ENCODE data around the gene SPATA17. TPM values are rescaled to one million over a fixed set of nuclear protein-coding genes. Genes with fewer than 3 reads are reported as not detected.

Gene SPATA17
- polyA plus RNA-seq, 1 of the 3 experiments (the other 2 are of a cell fraction), result 1.2 TPM

GRCh38 chr1:217770918-217771317 is 139.8 kb downstream of the SPATA17 start:
- Histone ChIP-seq H3K4me2 (no peak overlapping the region), H3K4me3 (ENCODE audit: low read depth in 2 of 2, low read length in 1 of 2) (no peak overlapping the region), H3K79me2 (ENCODE audit: insufficient read depth) (no peaks in the 10 kb centered on the region), H3F3A (replicated peaks; ENCODE audit: insufficient read depth) (no peaks in the 10 kb centered on the region), H3K36me3 (replicated peaks in 1 of 2; ENCODE audit: control insufficient read depth in 1 of 2, insufficient read depth in 2 of 2, low read length in 1 of 2) (no peaks in the 10 kb centered on the region), H2AFZ (ENCODE audit: low read depth) (no peak overlapping the region), H3K9me3 (no peaks in the 10 kb centered on the region), H3K9ac (no peak overlapping the region), H3K27me3 (ENCODE audit: insufficient read depth) (no peaks in the 10 kb centered on the region), H3K9me2 (no peaks in the 10 kb centered on the region), H4K20me1 (ENCODE audit: insufficient read depth) (no peaks in the 10 kb centered on the region), H3K4me1 (ENCODE audit: control insufficient read depth in 1 of 2, insufficient read depth in 2 of 2, low read depth in 1 of 2, low read length in 1 of 2) (no peaks in the 10 kb centered on the region; a peak in 1 of 4 replicates), H3K27ac (ENCODE audit: low read depth in 2 of 2, low read length in 1 of 2) (no peak overlapping the region)
- TF ChIP-seq POLR2AphosphoS5 (IDR thresholded peaks at IDR 0.05; ENCODE audit: low read depth, low read length), result no peak
- 67% methylated on average over 3 of the region's 3 CpGs for WGBS (ENCODE audit: low lambda C conversion rate)
- POLR2A ChIA-PET, result no interaction called here
- CTCF ChIA-PET, result no interaction called here
- no peak for DNase-seq

- Histone ChIP-seq H3K9me3 (no peaks in the 10 kb centered on the region), H3F3A (replicated peaks; ENCODE audit: insufficient read depth) (no peaks in the 10 kb centered on the region), H3K9me2 (no peaks in the 10 kb centered on the region), H2AFZ (ENCODE audit: low read depth) (no peak overlapping the region), H3K36me3 (replicated peaks in 1 of 2; ENCODE audit: control insufficient read depth in 1 of 2, insufficient read depth in 2 of 2, low read length in 1 of 2) (no peaks in the 10 kb centered on the region), H3K27me3 (ENCODE audit: insufficient read depth) (no peaks in the 10 kb centered on the region), H3K4me2 (no peak overlapping the region), H3K9ac (no peak overlapping the region), H3K4me1 (ENCODE audit: control insufficient read depth in 1 of 2, insufficient read depth in 2 of 2, low read depth in 1 of 2, low read length in 1 of 2) (no peaks in the 10 kb centered on the region; a peak in 1 of 4 replicates), H4K20me1 (ENCODE audit: insufficient read depth) (no peaks in the 10 kb centered on the region), H3K4me3 (ENCODE audit: low read depth in 2 of 2, low read length in 1 of 2) (no peak overlapping the region), H3K27ac (ENCODE audit: low read depth in 2 of 2, low read length in 1 of 2) (no peak overlapping the region), H3K79me2 (ENCODE audit: insufficient read depth) (no peaks in the 10 kb centered on the region)
- CTCF ChIA-PET, result no interaction called here
- no peak for TF ChIP-seq IRF3 (IDR thresholded peaks at IDR 0.05; ENCODE audit: low read depth, low read length)
- no peak for TF ChIP-seq POLR2AphosphoS5 (IDR thresholded peaks at IDR 0.05; ENCODE audit: low read depth, low read length)
- no peak for TF ChIP-seq ZBTB33 (IDR thresholded peaks at IDR 0.05; ENCODE audit: borderline replicate concordance, low read depth)
- no peak for TF ChIP-seq TCF12 (IDR thresholded peaks at IDR 0.05)
- no peak for TF ChIP-seq RXRA (IDR thresholded peaks at IDR 0.05; ENCODE audit: borderline replicate concordance, low read depth)
- no peak for TF ChIP-seq USF1 (IDR thresholded peaks at IDR 0.05; ENCODE audit: borderline replicate concordance, low read depth)
- no peak for TF ChIP-seq GABPA (IDR thresholded peaks at IDR 0.05; ENCODE audit: low read depth)
- TF ChIP-seq CTCF (IDR thresholded peaks at IDR 0.05), result no peak
- TF ChIP-seq NRF1 (IDR thresholded peaks at IDR 0.05; ENCODE audit: low read depth, low read length), result no peak
- TF ChIP-seq EZH2phosphoT487 (IDR thresholded peaks at IDR 0.05; ENCODE audit: borderline replicate concordance, low read depth), result no peak
- WGBS (ENCODE audit: low lambda C conversion rate), result 85% methylated on average over 5 of the region's 5 CpGs
- no peak for DNase-seq
- POLR2A ChIA-PET, result no interaction called here
Observed at GRCh38 chr1:217776693-217777092, 145.5 kb downstream of the SPATA17 start.
